ENCODE results near the gene ISLR2.

GRCh38 chr15:74108111-74108510, 22.3 kb upstream of the ISLR2 start:
- TF ChIP-seq CTCF (IDR thresholded peaks at IDR 0.05; ENCODE audit: low read length) (no peak), EZH2 (optimal IDR thresholded peaks at IDR 0.05; ENCODE audit: low read depth, low read length) (no peak)

Measured in MM.1S (cell line).